RPMI8226 (cell line): Measurements from ENCODE around the gene CEP131.

Source experiments
- DNase-seq: peaks from one replicate; pipeline ENCODE4 v3.0.0-alpha.2; 2015

The CEP131 gene

GRCh38 chr17:81143717-81144422 lies 78.9 kb downstream of the CEP131 start:
- no peak for DNase-seq

GRCh38 chr17:81143200-81143527 lies 79.6 kb downstream of the CEP131 start:
- DNase-seq, result no peak

- DNase-seq, result peak; percentile 78
Measured at GRCh38 chr17:81142301-81143199, 80.2 kb downstream of the CEP131 start.

- DNase-seq, result no peak
Measured at GRCh38 chr17:81140695-81141094, 82.1 kb downstream of the CEP131 start.

GRCh38 chr17:81140018-81140417 lies 82.7 kb downstream of the CEP131 start:
- no peak for DNase-seq
